Measurements from ENCODE around the gene FAM171A2. TPM values are rescaled to one million over a fixed set of nuclear protein-coding genes. Genes with fewer than 3 reads are reported as not detected.

The FAM171A2 gene
- total RNA-seq, 4 donors from 2014 or later, result 0.10 to 0.47 (median 0.23) TPM; not detected in 1

- DNase-seq, result no peak
- intact Hi-C loops (cut with DNase I; ENCODE audit: low total_unique reads), result no loop called here
- no peak for TF ChIP-seq CTCF (IDR thresholded peaks at IDR 0.05 in 4 of 5, conservative IDR thresholded peaks at IDR 0.05 in 1 of 5)
- no peak for TF ChIP-seq POLR2A (IDR thresholded peaks at IDR 0.05)
Observed at GRCh38 chr17:44387804-44388203, 24.2 kb upstream of the FAM171A2 start.

GRCh38 chr17:44386182-44386525 is 22.5 kb upstream of the FAM171A2 start:
- peak overlapping the region in 3 of 4 donors; percentile 59 to 66 (median 59) for H3K4me3 ChIP-seq
- in situ Hi-C loops (cut with MboI; ENCODE audit: low sequenced_read_pairs in 4 of 4), result no loop called here
- no peak overlapping the region for H3K27ac ChIP-seq
- H3K36me3 ChIP-seq, result no peaks in the 10 kb centered on the region
- no peak for TF ChIP-seq CTCF (IDR thresholded peaks at IDR 0.05 in 4 of 5, conservative IDR thresholded peaks at IDR 0.05 in 1 of 5)
- TF ChIP-seq POLR2A (IDR thresholded peaks at IDR 0.05), result no peak
- DNase-seq, result no peak
- no peaks in the 10 kb centered on the region for H3K9me3 ChIP-seq
- no peak for ATAC-seq
- intact Hi-C loops (cut with DNase I; ENCODE audit: low total_unique reads), result no loop called here
- peaks cover 12 to 14% of the 10 kb centered on the region in 2 donors for H3K4me1 ChIP-seq
- H3K27me3 ChIP-seq, result peaks cover 29 to 42% (median 40%) of the 10 kb centered on the region in 3 donors

More at GRCh38 chr17:44387804-44388203, 24.2 kb upstream of the FAM171A2 start:
- no peak overlapping the region for H3K4me3 ChIP-seq
- no peaks in the 10 kb centered on the region for H3K36me3 ChIP-seq
- ATAC-seq, result no peak
- peaks cover 29 to 42% (median 37%) of the 10 kb centered on the region in 3 donors for H3K27me3 ChIP-seq
- H3K9me3 ChIP-seq, result no peaks in the 10 kb centered on the region
- H3K4me1 ChIP-seq, result peaks cover 12 to 14% of the 10 kb centered on the region in 2 donors
- H3K27ac ChIP-seq, result no peak overlapping the region
- in situ Hi-C loops (cut with MboI; ENCODE audit: low sequenced_read_pairs in 4 of 4), result no loop called here

GRCh38 chr17:44385287-44386181 is 21.9 kb upstream of the FAM171A2 start:
- intact Hi-C loops (cut with DNase I; ENCODE audit: low total_unique reads) (no loop called here), in situ Hi-C loops (cut with MboI; ENCODE audit: low sequenced_read_pairs in 4 of 4) (no loop called here)
- peak in 1 of 5 experiments; percentile 22 for TF ChIP-seq CTCF (IDR thresholded peaks at IDR 0.05 in 4 of 5, conservative IDR thresholded peaks at IDR 0.05 in 1 of 5)
- peak in 1 of 2 donors; percentile 31 for TF ChIP-seq POLR2A (IDR thresholded peaks at IDR 0.05)
- ATAC-seq, result peak; percentile 43 to 53
- no peak overlapping the region for H3K27ac ChIP-seq
- DNase-seq, result peak; percentile 39 to 41
- no peaks in the 10 kb centered on the region for H3K9me3 ChIP-seq
- peaks cover 29 to 42% (median 40%) of the 10 kb centered on the region in 3 donors for H3K27me3 ChIP-seq
- peaks cover 12 to 14% of the 10 kb centered on the region in 2 donors for H3K4me1 ChIP-seq
- H3K36me3 ChIP-seq, result no peaks in the 10 kb centered on the region
- H3K4me3 ChIP-seq, result peak overlapping the region; percentile 55 to 66 (median 59)

GRCh38 chr17:44384823-44385286 is 21.2 kb upstream of the FAM171A2 start:
- H3K27me3 ChIP-seq, result peaks cover 29 to 42% (median 40%) of the 10 kb centered on the region in 3 donors
- no peak for DNase-seq
- no peak overlapping the region for H3K27ac ChIP-seq
- H3K9me3 ChIP-seq, result no peaks in the 10 kb centered on the region
- in situ Hi-C loops (cut with MboI; ENCODE audit: low sequenced_read_pairs in 4 of 4) (no loop called here), intact Hi-C loops (cut with DNase I; ENCODE audit: low total_unique reads) (no loop called here)
- TF ChIP-seq CTCF (IDR thresholded peaks at IDR 0.05 in 4 of 5, conservative IDR thresholded peaks at IDR 0.05 in 1 of 5) (no peak), POLR2A (IDR thresholded peaks at IDR 0.05) (no peak)
- H3K4me1 ChIP-seq, result peaks cover 12 to 14% of the 10 kb centered on the region in 2 donors
- peak overlapping the region; percentile 55 to 66 (median 59) for H3K4me3 ChIP-seq
- peak in 1 of 2 donors; percentile 17 for ATAC-seq
- no peaks in the 10 kb centered on the region for H3K36me3 ChIP-seq

All from gastrocnemius medialis (tissue), 4 donors.